Naive B cell (primary cell): ENCODE results near the gene TAOK1. TPM values are rescaled to one million over a fixed set of nuclear protein-coding genes. Genes with fewer than 3 reads are reported as not detected.

Experiments used
- ATAC-seq, 2 donors: fragments of 150-1000 bp; cut with Tn5 transposase; 2 replicates each; pipeline ENCODE4 v1.10.0; 2021; ENCODE audit warnings: low read depth in 2 of 2, mild to moderate bottlenecking in 2 of 2, moderate library complexity in 2 of 2
- DNase-seq: peaks from one replicate; pipeline ENCODE4 v3.0.0; 2022
- H3K27ac Mint-ChIP-seq, 6 donors: one replicate each; pipeline ENCODE4 v1.8.0; 2020 to 2022; ENCODE audit warnings: mild to moderate bottlenecking in 6 of 6, mixed read lengths in 6 of 6, moderate library complexity in 5 of 6, inconsistent platforms in 2 of 6
- H3K27me3 Mint-ChIP-seq, 3 donors: one replicate each; pipeline ENCODE4 v1.8.0; 2021 to 2022; ENCODE audit warnings: mixed read lengths in 3 of 3, mild to moderate bottlenecking in 1 of 3
- H3K36me3 Mint-ChIP-seq, 2 donors: one replicate each; pipeline ENCODE4 v1.8.0; 2020 to 2022; ENCODE audit warnings: mixed read lengths in 2 of 2, inconsistent platforms in 1 of 2, mild to moderate bottlenecking in 1 of 2
- H3K4me1 Mint-ChIP-seq, 3 donors: one replicate each; pipeline ENCODE4 v1.8.0; 2020 to 2022; ENCODE audit warnings: mixed read lengths in 3 of 3, inconsistent platforms in 1 of 3, mild to moderate bottlenecking in 1 of 3, moderate library complexity in 1 of 3
- H3K4me3 Mint-ChIP-seq, 8 donors: one replicate each; pipeline ENCODE4 v1.8.0; 2020 to 2022; ENCODE audit warnings: mild to moderate bottlenecking in 8 of 8, mixed read lengths in 8 of 8, moderate library complexity in 8 of 8, inconsistent platforms in 2 of 8
- H3K9me3 Mint-ChIP-seq, 7 donors: one replicate each; pipeline ENCODE4 v1.8.0; 2020 to 2022; ENCODE audit warnings: mixed read lengths in 7 of 7, mild to moderate bottlenecking in 5 of 7, inconsistent platforms in 2 of 7, moderate library complexity in 1 of 7
- polyA plus RNA-seq, 6 donors: library from polyadenylated mRNA; unstranded; fragments of 300-500 nt; fragmentation: Illumina TruSeq; gene quantifications; one replicate each; pipeline ENCODE4 v1.2.3, GENCODE V29; 2021; ENCODE audit warnings: low read depth in 6 of 6

TAOK1 gene
- polyA plus RNA-seq, 6 donors from 2014 or later: 0.06 to 6.9 (median 3.8) TPM

DNA sequence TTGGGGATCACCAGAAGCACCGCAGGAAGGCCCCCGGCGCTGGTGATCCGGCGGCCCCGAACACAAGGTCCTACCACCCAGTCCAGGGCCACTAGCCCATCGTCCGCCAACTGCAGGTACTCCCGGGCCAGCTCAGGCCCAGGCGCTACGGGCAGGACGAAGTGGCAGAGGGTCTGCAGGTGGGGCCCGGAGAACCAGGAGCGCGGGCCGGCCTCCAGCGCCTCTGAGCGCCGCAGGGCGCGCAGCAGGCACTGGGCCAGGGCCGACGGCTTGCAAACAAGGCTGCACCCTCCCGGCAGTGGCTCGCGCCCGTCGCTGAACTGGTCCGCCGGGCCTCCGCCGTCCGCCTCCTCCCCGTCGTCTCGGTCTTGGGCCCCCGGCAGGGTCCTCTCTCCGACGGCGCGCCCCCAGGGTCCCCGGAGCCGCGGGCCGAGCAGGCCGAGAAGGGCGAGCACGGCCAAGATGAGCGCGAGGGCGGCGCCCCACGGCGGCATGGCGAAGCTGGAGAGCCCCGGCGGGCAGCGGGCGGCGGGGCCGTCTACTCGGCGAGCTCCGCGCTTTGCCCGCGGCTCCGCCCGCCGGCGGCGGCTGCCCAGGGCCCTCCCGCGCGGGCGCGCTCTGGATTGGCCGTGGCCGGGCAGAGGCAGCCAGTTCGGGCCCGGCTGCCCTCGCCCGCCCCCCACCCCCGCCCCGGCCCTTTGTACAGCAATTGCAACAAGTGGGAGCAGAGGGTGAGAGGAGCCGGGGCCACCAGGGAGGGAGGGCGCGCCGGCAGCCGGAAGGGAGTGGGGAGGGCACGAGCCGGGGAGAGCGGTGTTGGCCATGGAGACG lies 176.5 kb downstream of the TAOK1 start, which contains the start of gene ABHD15:
Gene ABHD15 (minus strand): TSS at position 565 of the 831 bp plus-strand sequence. CDS start 71 bp downstream, at position 494.
- H3K4me3 Mint-ChIP-seq: peak within 1 kb of the TSS; percentile 94 to 99 (median 98)
- DNase-seq (peak; percentile 70), ATAC-seq (peak; percentile 15 to 21)
- H3K36me3 Mint-ChIP-seq: peaks cover 0 to 5% of the 10 kb centered on the region in 2 donors
- H3K27ac Mint-ChIP-seq: peak within 1 kb of the TSS; percentile 90 to 98 (median 97)
- H3K27me3 Mint-ChIP-seq: no peaks in the 10 kb centered on the region
- H3K4me1 Mint-ChIP-seq: peaks cover 43 to 66% (median 54%) of the 10 kb centered on the region in 3 donors
- H3K9me3 Mint-ChIP-seq: no peaks in the 10 kb centered on the region

DNA sequence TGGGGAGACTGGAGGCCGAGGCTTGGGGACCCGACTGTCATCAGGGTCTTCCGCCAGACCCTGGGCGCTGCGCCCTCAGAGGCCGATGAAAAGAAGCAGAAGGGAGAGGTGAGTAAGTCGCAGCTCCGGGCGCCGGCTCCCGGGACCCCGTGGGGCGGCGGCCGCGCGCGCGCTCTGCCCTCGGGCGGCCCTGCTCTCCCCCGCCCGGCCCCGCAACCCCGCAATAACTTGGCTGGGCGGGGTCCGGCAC lies 177.1 kb downstream of the TAOK1 start:
- Mint-ChIP-seq H3K9me3 (no peaks in the 10 kb centered on the region), H3K27ac (peak overlapping the region in 4 of 6 donors; percentile 34 to 98 (median 70))

DNA sequence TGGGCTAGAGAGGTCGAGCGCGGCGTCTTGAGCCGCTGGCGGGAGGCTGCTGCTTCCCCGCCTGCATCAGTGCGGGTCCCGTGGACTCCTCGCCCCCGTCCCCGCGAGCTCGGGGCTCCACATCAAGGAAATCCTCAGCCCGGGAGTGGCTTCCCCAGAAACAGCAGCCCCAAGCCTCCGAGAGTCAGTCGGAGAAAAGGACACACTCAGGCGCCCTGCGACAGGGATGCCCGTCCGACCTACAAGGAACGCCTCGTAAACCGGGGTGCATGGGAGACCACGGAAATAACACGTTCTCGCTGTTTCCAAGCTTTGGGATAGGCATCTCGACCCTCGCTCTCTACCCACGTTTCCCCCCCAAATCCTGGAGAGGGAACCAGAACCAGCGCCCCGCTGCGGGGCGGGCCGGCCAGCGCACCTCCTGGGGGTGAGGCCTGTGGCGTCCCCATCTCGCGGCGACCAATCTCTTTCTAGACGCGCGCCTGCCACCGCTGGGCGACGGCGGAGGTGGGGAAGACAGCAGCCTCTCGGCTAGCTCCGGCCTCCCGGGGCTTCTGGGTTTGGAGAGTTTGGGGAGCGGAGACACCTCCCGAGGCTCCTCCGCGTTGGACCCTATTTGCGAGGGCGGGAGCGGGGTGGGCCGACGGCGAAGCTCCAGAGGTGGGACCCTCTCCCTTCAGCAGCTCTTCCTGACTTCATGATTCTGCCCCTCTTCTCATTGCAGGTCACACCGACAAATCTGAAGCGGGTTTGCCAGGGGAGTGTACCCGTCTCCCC lies 177.6 kb downstream of the TAOK1 start:
- ATAC-seq: peak; percentile 64 to 66
- peak overlapping the region; percentile 90 to 98 (median 97) for H3K27ac Mint-ChIP-seq
- DNase-seq: peak; percentile 82
- no peaks in the 10 kb centered on the region for H3K9me3 Mint-ChIP-seq
- no peaks in the 10 kb centered on the region for H3K36me3 Mint-ChIP-seq
- H3K4me3 Mint-ChIP-seq: peak overlapping the region; percentile 94 to 99 (median 98)
- H3K27me3 Mint-ChIP-seq: no peaks in the 10 kb centered on the region
- H3K4me1 Mint-ChIP-seq: peaks cover 32 to 55% (median 43%) of the 10 kb centered on the region in 3 donors

More for the DNA sequence above, 177.1 kb downstream of the TAOK1 start:
- ATAC-seq (peak; percentile 2 to 6), DNase-seq (no peak)
- Mint-ChIP-seq H3K4me1 (peaks cover 37 to 61% (median 48%) of the 10 kb centered on the region in 3 donors), H3K4me3 (peak overlapping the region; percentile 82 to 99 (median 97)), H3K27me3 (no peaks in the 10 kb centered on the region), H3K36me3 (peaks cover 0 to 2% of the 10 kb centered on the region in 2 donors)

DNA sequence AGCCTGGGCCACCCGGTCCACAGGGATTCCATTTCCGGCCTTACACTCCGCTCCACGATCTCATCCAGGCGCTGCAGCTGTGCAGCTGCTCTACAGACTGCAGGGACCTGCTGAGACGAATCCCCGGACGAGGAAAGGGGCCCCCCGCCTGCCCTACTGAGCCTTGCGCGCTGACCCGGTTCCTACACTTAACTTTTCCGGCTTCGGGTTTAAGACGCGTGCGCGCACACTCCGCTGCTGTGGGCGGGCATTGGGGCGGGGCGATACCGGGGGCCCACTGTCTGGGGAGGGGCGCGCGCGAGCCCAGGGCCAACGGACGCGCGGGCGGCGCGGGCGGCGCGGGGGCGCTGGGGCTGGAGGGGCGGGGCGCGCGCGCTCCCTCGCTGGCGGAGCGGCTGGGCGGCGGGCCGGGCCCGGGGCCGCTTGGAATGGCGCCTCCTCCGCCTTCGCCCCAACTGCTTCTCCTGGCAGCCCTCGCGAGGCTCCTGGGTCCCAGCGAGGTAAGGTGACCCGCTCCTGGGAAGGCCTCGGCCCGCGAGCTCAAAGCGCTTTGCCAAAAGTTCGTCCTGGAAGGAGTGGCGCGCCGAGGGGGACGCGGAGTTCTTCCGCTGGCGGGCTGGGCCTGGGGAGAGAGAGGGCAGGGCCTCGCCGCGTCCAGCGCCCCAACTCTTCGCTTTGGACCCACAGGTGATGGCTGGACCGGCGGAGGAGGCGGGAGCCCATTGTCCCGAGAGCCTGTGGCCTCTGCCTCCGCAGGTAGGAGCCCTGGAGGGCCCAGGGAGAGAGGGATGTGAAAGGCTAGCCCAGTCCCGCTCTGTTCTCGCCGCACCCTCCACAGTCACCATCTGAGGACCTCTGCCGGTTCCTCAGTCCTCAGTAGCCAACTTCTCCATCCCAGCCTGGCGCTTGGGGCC lies 178.4 kb downstream of the TAOK1 start, which contains the start of gene TP53I13:
Gene TP53I13 (plus strand): TSS at position 371 of the 914 bp plus-strand sequence. CDS start 58 bp downstream, at position 429.
- DNase-seq (peak; percentile 86), ATAC-seq (peak; percentile 50 to 54)
- no peaks in the 10 kb centered on the region for H3K27me3 Mint-ChIP-seq
- H3K36me3 Mint-ChIP-seq: no peaks in the 10 kb centered on the region
- H3K27ac Mint-ChIP-seq: peak within 1 kb of the TSS; percentile 90 to 98 (median 97)
- H3K9me3 Mint-ChIP-seq: no peaks in the 10 kb centered on the region
- peaks cover 30 to 58% (median 44%) of the 10 kb centered on the region in 3 donors for H3K4me1 Mint-ChIP-seq
- H3K4me3 Mint-ChIP-seq: peak within 1 kb of the TSS; percentile 94 to 99 (median 98)

DNA sequence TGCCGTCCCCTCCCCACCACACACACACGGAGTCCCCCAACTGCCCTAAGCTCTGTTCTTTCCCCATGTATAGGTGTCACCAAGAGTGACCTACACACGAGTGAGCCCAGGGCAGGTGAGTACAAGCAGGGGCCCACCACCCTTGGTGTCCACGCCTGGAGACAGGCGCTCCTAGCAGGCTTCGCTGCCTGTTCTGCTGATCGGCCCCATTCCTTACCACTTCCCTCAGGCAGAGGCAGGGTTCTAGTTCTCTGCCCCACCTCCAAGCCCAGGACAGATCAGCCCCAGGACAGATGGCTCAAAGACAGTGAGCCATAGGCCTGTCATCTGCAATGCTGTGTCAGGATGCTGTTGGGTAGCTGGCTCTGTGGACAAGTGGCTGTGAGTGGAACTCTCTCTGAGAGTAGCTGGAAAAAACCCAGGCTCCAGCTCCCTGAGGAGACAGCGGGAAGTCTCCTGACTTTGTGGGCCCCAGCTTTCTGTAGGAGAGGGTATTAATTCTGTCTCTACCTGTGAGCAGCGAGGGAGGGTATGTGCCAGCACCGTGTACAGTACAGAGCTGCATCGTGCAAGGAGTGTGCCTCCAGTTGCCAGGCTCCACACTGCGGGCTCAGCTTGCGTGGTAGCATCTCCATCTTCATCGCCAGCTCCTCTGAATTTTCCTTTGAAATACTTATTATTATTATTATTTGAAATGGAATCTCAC lies 179.2 kb downstream of the TAOK1 start:
- no peaks in the 10 kb centered on the region for H3K36me3 Mint-ChIP-seq
- H3K4me1 Mint-ChIP-seq: peaks cover 28 to 55% (median 42%) of the 10 kb centered on the region in 3 donors
- peak overlapping the region; percentile 88 to 97 (median 91) for H3K4me3 Mint-ChIP-seq
- no peaks in the 10 kb centered on the region for H3K27me3 Mint-ChIP-seq
- peak overlapping the region in 5 of 6 donors; percentile 49 to 95 (median 90) for H3K27ac Mint-ChIP-seq
- ATAC-seq (no peak), DNase-seq (no peak)
- no peaks in the 10 kb centered on the region for H3K9me3 Mint-ChIP-seq

DNA sequence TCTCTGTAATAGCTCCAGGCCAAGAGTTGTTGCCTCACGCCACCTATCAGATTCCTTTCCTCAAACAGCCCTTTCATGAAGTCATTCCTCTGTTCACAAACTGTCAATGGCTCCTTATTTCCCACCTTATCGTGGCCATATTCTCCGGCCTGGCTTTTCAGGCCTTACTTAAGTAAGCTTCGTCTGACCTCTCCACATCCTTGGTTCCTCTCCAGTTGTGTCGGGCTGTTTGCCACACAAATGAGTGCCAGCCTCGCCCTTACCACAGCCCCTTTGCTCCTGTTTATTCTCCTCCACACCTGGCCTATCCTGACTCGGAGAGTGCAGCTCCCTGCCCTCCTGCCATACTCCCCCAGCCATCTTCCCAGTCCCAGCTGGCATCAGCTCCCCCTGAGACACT lies 180.4 kb downstream of the TAOK1 start:
- Mint-ChIP-seq H3K4me3 (peak overlapping the region in 7 of 8 donors; percentile 25 to 83 (median 77)), H3K27me3 (no peaks in the 10 kb centered on the region), H3K36me3 (no peaks in the 10 kb centered on the region), H3K9me3 (no peaks in the 10 kb centered on the region), H3K27ac (peak overlapping the region in 2 of 6 donors; percentile 29 to 79), H3K4me1 (peaks cover 37 to 57% (median 43%) of the 10 kb centered on the region in 3 donors)
- DNase-seq (no peak), ATAC-seq (no peak)

DNA sequence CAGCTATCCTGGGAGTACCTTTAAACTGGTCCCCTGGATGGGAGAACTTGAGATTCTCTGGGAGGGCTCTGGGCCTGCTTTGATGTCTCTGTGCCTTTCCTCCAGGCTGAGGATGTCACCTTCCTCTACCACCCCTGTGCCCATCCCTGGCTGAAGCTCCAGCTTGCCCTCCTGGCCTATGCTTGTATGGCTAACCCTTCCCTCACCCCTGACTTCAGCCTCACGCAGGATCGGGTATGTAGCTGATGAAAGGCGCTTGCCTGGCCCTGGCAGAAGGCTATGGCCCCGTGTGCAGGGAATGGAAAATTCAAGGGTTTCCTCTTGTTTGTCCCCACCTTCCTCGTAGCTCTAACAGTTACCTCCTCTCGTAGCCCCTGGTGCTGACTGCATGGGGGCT lies 181.3 kb downstream of the TAOK1 start:
- Mint-ChIP-seq H3K27ac (peak overlapping the region in 1 of 6 donors; percentile 29), H3K4me1 (peaks cover 29 to 52% (median 38%) of the 10 kb centered on the region in 3 donors), H3K36me3 (no peaks in the 10 kb centered on the region), H3K4me3 (peak overlapping the region in 1 of 8 donors; percentile 44), H3K9me3 (no peaks in the 10 kb centered on the region), H3K27me3 (no peaks in the 10 kb centered on the region)
- ATAC-seq (no peak), DNase-seq (no peak)

DNA sequence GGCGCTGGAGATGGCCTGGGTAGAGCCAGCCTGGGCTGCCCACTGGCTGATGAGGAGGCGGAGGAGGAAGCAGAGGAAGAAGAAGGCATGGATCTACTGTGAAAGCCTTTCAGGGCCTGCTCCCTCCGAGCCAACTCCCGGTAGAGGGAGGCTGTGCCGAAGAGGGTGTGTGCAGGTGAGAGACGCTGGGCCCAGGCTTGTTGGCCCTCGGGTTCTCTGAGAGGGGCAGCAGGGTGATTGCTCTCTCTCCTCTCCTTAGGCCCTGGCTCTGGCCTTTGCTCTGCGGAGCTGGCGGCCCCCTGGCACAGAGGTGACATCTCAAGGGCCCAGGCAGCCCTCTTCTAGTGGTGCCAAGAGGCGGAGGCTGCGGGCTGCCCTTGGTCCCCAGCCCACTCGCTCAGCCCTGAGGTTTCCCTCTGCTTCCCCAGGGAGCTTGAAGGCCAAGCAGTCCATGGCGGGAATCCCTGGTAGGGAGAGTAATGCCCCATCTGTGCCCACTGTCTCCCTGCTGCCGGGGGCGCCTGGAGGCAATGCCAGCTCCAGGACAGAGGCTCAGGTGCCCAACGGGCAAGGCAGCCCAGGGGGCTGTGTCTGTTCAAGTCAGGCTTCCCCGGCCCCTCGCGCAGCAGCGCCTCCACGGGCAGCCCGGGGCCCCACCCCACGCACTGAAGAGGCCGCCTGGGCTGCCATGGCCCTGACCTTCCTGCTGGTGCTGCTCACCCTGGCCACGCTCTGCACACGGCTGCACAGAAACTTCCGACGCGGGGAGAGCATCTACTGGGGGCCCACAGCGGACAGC lies 181.9 kb downstream of the TAOK1 start:
- H3K9me3 Mint-ChIP-seq: no peaks in the 10 kb centered on the region
- H3K4me1 Mint-ChIP-seq: peaks cover 29 to 52% (median 38%) of the 10 kb centered on the region in 3 donors
- H3K36me3 Mint-ChIP-seq: no peaks in the 10 kb centered on the region
- H3K27me3 Mint-ChIP-seq: no peaks in the 10 kb centered on the region
- H3K4me3 Mint-ChIP-seq: peak overlapping the region in 3 of 8 donors; percentile 12 to 44 (median 15)
- no peak for DNase-seq
- ATAC-seq: no peak
- H3K27ac Mint-ChIP-seq: peak overlapping the region in 1 of 6 donors; percentile 11

DNA sequence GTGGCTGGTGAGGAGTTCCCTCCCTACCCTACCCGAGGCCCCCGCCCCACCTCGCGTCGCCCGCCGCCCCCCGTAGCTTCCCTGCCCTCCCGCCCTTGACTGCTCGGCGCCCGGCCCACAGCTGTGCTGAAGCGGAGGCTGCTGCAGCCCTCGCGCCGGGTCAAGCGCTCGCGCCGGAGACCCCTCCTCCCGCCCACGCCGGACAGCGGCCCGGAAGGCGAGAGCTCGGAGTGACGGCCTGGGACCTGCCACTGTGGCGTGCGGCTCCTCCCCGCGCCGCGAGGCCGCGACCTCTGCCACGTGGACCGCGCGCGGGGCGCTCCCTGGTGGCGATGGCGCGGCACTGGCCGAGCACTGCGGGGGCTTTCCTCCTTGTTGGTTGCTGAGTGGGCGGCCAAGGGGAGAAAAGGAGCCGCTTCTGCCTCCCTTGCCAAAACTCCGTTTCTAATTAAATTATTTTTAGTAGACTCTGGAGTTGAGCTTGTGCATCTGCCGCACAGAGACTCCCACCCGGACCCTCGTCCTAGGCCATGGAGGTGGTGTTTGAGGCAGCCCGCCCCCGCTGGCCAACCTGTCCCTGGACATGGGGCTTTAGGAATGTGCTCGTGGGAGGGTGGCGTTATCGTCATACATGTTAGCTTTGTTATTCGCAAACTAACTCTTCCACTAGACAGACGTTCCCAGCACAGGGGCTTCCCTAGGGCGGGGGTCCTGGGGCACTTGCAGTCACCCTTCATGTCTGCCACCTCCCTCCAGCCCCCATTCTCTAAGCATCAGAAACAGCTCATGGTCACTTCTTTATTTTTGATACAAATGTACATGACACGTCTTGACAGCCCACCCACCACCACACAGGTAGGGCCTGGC lies 182.8 kb downstream of the TAOK1 start:
- H3K4me1 Mint-ChIP-seq: peaks cover 29 to 47% (median 38%) of the 10 kb centered on the region in 3 donors
- peak; percentile 68 for DNase-seq
- H3K9me3 Mint-ChIP-seq: no peaks in the 10 kb centered on the region
- H3K27me3 Mint-ChIP-seq: no peaks in the 10 kb centered on the region
- H3K36me3 Mint-ChIP-seq: peaks cover 0 to 3% of the 10 kb centered on the region in 2 donors
- ATAC-seq: peak; percentile 39 to 57
- peak overlapping the region in 3 of 8 donors; percentile 10 to 81 (median 12) for H3K4me3 Mint-ChIP-seq
- no peak overlapping the region for H3K27ac Mint-ChIP-seq

DNA sequence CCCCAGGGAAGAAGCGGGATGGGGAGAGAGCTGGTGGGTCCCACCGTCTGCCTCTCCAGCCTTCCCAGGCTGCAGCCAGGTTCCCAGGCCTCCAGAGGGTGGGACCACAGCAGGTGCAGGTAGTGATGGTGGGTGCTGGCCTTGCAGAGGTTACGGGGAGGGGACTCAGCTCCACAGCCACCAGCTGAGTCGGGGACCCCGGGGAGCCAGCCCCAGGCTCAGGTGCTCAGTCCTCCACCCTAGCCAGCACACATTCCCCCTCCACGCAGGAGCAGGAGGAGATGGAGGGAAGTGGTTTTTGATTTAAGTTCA lies 183.4 kb downstream of the TAOK1 start:
- H3K27me3 Mint-ChIP-seq: no peaks in the 10 kb centered on the region
- ATAC-seq: no peak
- no peak for DNase-seq
- peaks cover 29 to 42% (median 38%) of the 10 kb centered on the region in 3 donors for H3K4me1 Mint-ChIP-seq
- peaks cover 0 to 9% of the 10 kb centered on the region in 2 donors for H3K36me3 Mint-ChIP-seq
- H3K4me3 Mint-ChIP-seq: no peak overlapping the region
- H3K9me3 Mint-ChIP-seq: no peaks in the 10 kb centered on the region
- no peak overlapping the region for H3K27ac Mint-ChIP-seq
